ENCODE data around the gene CHRNA4. TPM values are rescaled to one million over a fixed set of nuclear protein-coding genes. Genes with fewer than 3 reads are reported as not detected.

The CHRNA4 gene
- total and polyA plus RNA-seq, 2 of the 4 experiments (the other 2 are of a cell fraction), result not detected

- Histone ChIP-seq H2AK5ac (ENCODE audit: low read depth, low read length) (no peak overlapping the region), H3K9ac (ENCODE audit: low read depth, low read length) (no peak overlapping the region), H4K5ac (ENCODE audit: low read depth, low read length) (no peak overlapping the region), H3K4me1 (ENCODE audit: control insufficient read depth, insufficient read depth, low read length) (no peaks in the 10 kb centered on the region), H3K14ac (replicated peaks; ENCODE audit: low read depth, low read length) (no peak overlapping the region), H3K36me3 (ENCODE audit: control insufficient read depth, insufficient read depth, low read length) (no peaks in the 10 kb centered on the region), H3K4me2 (ENCODE audit: low read depth, low read length) (no peak overlapping the region), H3K18ac (ENCODE audit: low read depth, low read length) (no peak overlapping the region), H3K27ac (ENCODE audit: insufficient read depth, low read length) (no peak overlapping the region), H3K27me3 (ENCODE audit: control insufficient read depth, insufficient read depth, low read length) (peaks cover 40% of the 10 kb centered on the region), H2BK5ac (ENCODE audit: low read depth, low read length, poor library complexity, severe bottlenecking) (no peak overlapping the region), H3K56ac (ENCODE audit: extremely low read depth, insufficient read depth, low read length) (no peak overlapping the region), H4K8ac (ENCODE audit: low read depth in 2 of 2, low read length in 2 of 2) (no peak overlapping the region), H3K4me3 (ENCODE audit: insufficient read depth, low read depth, low read length) (no peak overlapping the region), H3K9me1 (ENCODE audit: insufficient read depth, low read length) (no peaks in the 10 kb centered on the region), H3K79me1 (ENCODE audit: low read depth in 1 of 2, low read length in 2 of 2) (no peaks in the 10 kb centered on the region), H2BK15ac (ENCODE audit: low read depth, low read length) (no peak overlapping the region), H4K91ac (ENCODE audit: insufficient read depth, low read depth, low read length) (no peak overlapping the region), H3K9me3 (ENCODE audit: control insufficient read depth, insufficient read depth, low read length) (no peaks in the 10 kb centered on the region), H3K4ac (ENCODE audit: low read depth, low read length) (no peak overlapping the region), H3K23ac (ENCODE audit: low read depth, low read length) (no peak overlapping the region), H2AK9ac (replicated peaks; ENCODE audit: low read depth, low read length, poor library complexity) (no peak overlapping the region), H4K20me1 (ENCODE audit: insufficient read depth, low read length) (no peaks in the 10 kb centered on the region), H2BK20ac (ENCODE audit: low read depth, low read length) (no peak overlapping the region), H2BK120ac (ENCODE audit: low read depth, low read length) (no peak overlapping the region), H2AFZ (replicated peaks; ENCODE audit: low read length, poor library complexity) (no peak overlapping the region)
- POLR2A ChIA-PET (ENCODE audit: unreplicated experiment), result no interaction called here
- intact Hi-C loops (cut with micrococcal nuclease) (no loop called here), in situ Hi-C loops (cut with MboI; ENCODE audit: low sequenced_read_pairs) (no loop called here), dilution Hi-C loops (cut with HindIII; ENCODE audit: low sequenced_read_pairs, unreplicated experiment) (no loop called here)
- TF ChIP-seq RCOR1 (IDR thresholded peaks at IDR 0.05; ENCODE audit: insufficient replicate concordance, low read length) (no peak), RAD21 (IDR thresholded peaks at IDR 0.05; ENCODE audit: low read length) (no peak)
- CTCF ChIA-PET, result no interaction called here
- WGBS, 2 experiments (ENCODE audit: extremely low coverage in 2 of 2, insufficient read length in 1 of 2), result 33% methylated on average over 14 of the region's 37 CpGs; no CpG with 5 or more reads in 1 of the 2 experiments
- no peak for DNase-seq
- BruUV-seq (replicated peaks), result no TSS peak
- no peak for ATAC-seq (ENCODE audit: low read depth)
These were observed 17.4 kb downstream of the CHRNA4 start for GRCh38 chr20:63343460-63344445.
